Measurements from ENCODE around the gene BLOC1S5.
A peak's percentile ranks its signal among the peaks of the same experiment; 100 is the strongest.
"Not testable (repeated sequence)": the region's sequence is repeated elsewhere in the genome, so short reads cannot be mapped to it uniquely, and the experiment has no call there.

BLOC1S5 gene

GRCh38 chr6:7991536-7991935, 72.7 kb downstream of the BLOC1S5 start:
- DNase-seq = no peak

DNA sequence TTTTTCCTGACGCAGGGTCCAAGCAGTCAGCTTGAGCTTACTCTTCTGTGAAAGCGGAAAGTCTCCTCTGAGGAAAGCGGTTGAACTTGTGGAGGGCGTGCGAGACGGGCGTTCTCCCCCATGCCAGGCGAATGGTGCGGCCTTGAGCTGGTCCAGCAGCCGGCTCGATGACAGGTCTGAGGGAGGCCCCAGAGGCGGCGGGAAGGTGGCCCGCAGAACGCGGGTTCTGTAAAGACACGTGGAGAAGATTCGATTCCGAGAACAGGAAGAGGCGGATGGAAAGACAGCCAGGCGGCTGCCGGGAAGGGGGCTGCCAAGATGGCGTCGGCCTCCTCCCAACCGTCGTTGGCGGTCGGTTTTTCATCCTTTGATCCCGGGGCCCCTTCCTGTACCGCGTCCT, 78.0 kb downstream of the BLOC1S5 start:
- DNase-seq = no peak

GRCh38 chr6:7983967-7984366, 80.2 kb downstream of the BLOC1S5 start:
- not testable (repeated sequence) for DNase-seq

DNA sequence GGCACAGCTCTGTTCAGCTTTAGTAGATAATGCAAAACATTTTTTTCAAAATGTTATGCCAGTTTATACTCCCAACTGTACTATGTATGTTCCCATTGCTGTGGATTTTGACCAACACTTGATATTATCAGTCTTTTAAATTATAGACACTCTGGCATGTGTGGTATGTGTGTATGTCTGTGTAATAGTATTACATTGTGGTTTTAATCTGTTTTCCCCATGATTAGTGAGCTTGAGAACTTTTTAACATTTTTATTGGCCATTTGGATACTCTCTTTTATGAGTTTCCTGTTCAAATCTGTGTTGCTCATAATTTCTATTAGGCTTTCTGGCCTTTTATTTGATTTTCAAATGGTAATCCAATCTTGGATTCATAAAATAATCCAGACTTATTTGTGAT, 84.4 kb downstream of the BLOC1S5 start:
- DNase-seq = no peak

- no peak for DNase-seq
Observed at GRCh38 chr6:7978736-7979135, 85.5 kb downstream of the BLOC1S5 start.

DNA sequence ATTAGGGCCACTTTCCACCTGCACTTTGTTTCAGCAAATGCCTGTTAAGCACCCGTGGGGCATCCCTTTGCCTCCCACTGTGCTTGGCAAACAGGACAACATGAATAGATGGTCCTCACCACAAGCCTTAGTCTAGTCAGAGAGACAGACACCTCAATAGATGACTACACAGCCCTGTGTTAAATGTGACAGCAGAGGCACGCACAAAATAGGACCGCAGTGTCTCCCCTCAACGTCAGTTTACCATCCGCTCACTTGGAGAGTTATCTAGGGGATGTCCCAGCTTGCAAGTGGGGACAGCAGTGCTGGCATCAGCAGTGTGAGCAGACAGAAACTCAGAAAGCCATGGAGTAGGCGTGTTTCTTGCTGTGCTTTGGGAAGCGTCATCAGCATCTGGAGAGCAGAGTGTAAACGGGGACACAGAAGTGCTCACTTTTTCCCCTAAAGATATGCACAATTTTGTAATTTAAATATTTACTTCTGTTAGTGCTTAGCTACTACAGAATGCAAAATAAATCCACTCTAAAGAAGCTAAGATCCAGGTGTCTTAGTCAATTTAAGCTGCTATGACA, 87.6 kb downstream of the BLOC1S5 start:
- no peak for DNase-seq

GRCh38 chr6:7975764-7976146, 88.4 kb downstream of the BLOC1S5 start:
- no peak for DNase-seq

DNA sequence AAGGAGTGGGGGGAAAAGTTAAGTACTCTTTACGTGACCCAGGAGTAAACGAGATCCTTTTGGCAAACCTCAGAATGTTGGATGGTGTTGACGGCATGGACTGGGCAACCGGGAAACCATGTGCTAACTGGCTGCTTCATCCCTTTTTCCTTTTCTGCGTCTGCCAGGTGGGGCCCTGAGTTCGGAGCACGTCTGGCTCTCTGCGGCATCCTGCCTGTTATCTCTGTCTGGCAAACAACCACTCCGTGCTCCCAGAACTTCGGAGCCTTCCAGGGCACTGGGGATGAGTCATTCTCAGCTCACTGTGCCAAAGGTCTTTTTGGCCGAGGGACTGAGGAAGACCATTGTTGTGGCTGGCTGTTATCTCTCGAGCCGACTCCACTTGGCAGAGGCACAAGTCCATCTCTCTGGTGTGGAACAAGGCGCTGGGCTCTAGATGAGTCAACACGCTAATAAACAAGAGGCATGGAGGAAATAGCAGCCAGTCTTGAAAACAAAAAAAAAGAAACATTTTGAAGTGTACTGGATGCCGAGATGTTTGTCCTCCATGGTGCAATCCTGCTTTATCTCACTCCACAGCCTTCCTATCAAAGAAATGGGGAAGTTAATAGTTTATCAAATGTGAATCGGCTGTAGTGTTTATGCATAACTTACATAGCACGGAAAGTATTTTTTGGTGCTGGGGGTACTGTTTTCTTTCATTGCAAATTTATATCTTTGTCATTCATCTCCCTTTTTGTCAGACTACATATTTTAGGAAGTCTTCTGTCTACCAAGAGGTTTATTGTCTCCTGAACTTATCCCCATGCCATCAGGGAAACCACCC, 89.0 kb downstream of the BLOC1S5 start:
- peak; percentile 76 for DNase-seq

DNA sequence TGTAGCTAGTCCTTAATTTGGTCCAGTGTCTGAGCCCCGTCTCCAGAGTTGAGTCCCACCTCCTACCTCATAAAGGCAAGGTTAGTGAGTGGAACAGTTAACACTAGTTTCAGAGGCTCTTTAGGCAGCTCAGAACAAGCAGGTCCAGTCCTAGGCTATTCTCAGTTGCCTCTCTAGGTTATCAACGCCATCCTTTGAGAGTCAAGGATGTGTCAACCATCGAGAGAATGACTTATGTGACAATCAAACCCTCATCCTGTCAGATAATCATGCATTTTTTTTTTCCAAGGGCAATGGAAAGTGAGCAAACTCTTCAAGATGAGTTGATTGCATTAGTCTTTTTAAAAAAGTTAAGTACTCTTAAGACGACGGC, 89.6 kb downstream of the BLOC1S5 start:
- DNase-seq = no peak

DNA sequence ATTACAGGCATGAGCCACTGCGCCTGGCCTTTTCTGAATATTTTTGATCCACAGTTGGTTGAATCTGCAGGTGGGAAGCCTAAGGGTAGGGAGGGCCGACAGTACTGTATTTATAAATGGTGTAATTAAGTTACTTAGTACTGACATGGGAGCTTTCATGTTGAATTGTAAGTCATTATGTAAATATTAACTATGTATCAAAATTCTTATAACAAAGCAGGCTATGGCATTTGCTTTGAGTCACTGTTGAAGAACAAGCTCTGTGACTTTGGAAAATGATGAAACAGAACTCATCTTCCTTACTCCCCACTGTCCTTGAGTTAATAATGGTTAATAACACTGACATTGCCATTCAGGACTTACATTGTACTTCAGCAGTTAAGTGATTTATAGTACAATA, 90.6 kb downstream of the BLOC1S5 start:
- no peak for DNase-seq

- no peak for DNase-seq
Observed at GRCh38 chr6:7971499-7971898, 92.7 kb downstream of the BLOC1S5 start.

GRCh38 chr6:7970616-7971015, 93.6 kb downstream of the BLOC1S5 start:
- DNase-seq = no peak

Measured in fibroblast of skin of right biceps (primary cell).